ENCODE measurements around the gene GABARAPL1. TPM values are rescaled to one million over a fixed set of nuclear protein-coding genes. Genes with fewer than 3 reads are reported as not detected.

Gene GABARAPL1
- 4.4 and 6.0 TPM in 2 replicates for total RNA-seq (2013; cell fraction: nucleolus; rRNA removed)
- 2.1 and 3.2 TPM in 2 replicates for total RNA-seq (2014; rRNA removed)
- 2.0 and 2.4 TPM in 2 replicates for total RNA-seq (2014; rRNA removed; fragmentation: Illumina TruSeq; extraction: Trizol)
- 2.7 and 3.6 TPM in 2 replicates for total RNA-seq (2021)
- 7.2 TPM for polyA plus RNA-seq (2011; ENCODE audit: low read depth)
- 0.71 and 0.99 TPM in 2 replicates for polyA plus RNA-seq (2011; rRNA removed)
- polyA plus RNA-seq (2011; cell fraction: cytosol; rRNA removed): 0.28 and 0.69 TPM in 2 replicates
- polyA plus RNA-seq (2011; cell fraction: nucleus; rRNA removed): 0.86 and 0.99 TPM in 2 replicates
- 7.8 and 9.0 TPM in 2 replicates for polyA plus RNA-seq (2012)
- polyA plus RNA-seq (2014; fragmentation: Illumina TruSeq; extraction: Trizol): 3.1 and 11.1 TPM in 2 replicates
- under 1 TPM; 0.55 to 0.71 TPM for polyA plus RNA-seq (2014; fragmentation: Nextera tagmentation; extraction: Ambion mirVana)
- polyA plus RNA-seq (2014; rRNA removed): 3.7 and 4.8 TPM in 2 replicates
- polyA plus RNA-seq (2016; fragmentation: Nextera tagmentation; extraction: Ambion mirVana): under 1 TPM; 0.42 to 0.75 TPM
- polyA minus RNA-seq (2011; rRNA and poly(A)+ RNA removed): 0.29 and 0.67 TPM in 2 replicates
- polyA minus RNA-seq (2011; cell fraction: cytosol; rRNA and poly(A)+ RNA removed): 3.2 and 4.9 TPM in 2 replicates
- 0.57 and 0.85 TPM in 2 replicates for polyA minus RNA-seq (2011; cell fraction: nucleus; rRNA and poly(A)+ RNA removed)
- percentile 42 among the genes with signal in this experiment for Bru-seq, nascent RNA
- BruChase-seq, experiment 1, labeled RNA remaining after a 6-hour chase: percentile 38 among the genes with signal in this experiment
- BruChase-seq, experiment 2, labeled RNA remaining after a 2-hour chase: percentile 39 among the genes with signal in this experiment
- long read RNA-seq, experiment 1: 0 reads
- long read RNA-seq, experiment 2: 0 reads

GRCh38 chr12:10212739-10213131 lies at the start of gene GABARAPL1:
Gene GABARAPL1, plus strand, starts transcription at chr12:10212877. Its CDS starts 253 bp downstream, at chr12:10213130.
- H3K27ac ChIP-seq (ENCODE audit: control insufficient read depth, insufficient read depth): peak within 1 kb of the TSS; percentile 18
- no peak for FAIRE-seq
- TF ChIP-seq EP300 (IDR thresholded peaks at IDR 0.05; ENCODE audit: borderline replicate concordance in 1 of 2, control insufficient read depth in 1 of 2, low read depth in 2 of 2, low read length in 2 of 2) (no peak), CREM (IDR thresholded peaks at IDR 0.05; ENCODE audit: low read depth) (peak; percentile 67; the same call in 1 of the 2 replicates), MEF2B (IDR thresholded peaks at IDR 0.05; ENCODE audit: partially characterized antibody, poor library complexity, severe bottlenecking) (peak; percentile 12), CREB1 (IDR thresholded peaks at IDR 0.05; ENCODE audit: low read depth) (peak; percentile 90), NKRF (conservative IDR thresholded peaks at IDR 0.05) (no peak), ATF2 (IDR thresholded peaks at IDR 0.05; ENCODE audit: low read length) (0 out of 2 replicates have a peak, but pooled peaks have one; percentile 31)
- H3K4me3 ChIP-seq: peak within 1 kb of the TSS; percentile 57
- no peak for DNase-seq (ENCODE audit: low read depth, low spot score)
- peak; percentile 79 for ATAC-seq
- peaks cover 6% of the 10 kb centered on the region; the same call in 1 of the 2 replicates for H3K4me1 ChIP-seq (ENCODE audit: control insufficient read depth, insufficient read depth, low read length)
- POLR2A ChIA-PET: no interaction called here
- in situ Hi-C loops (cut with MboI): no loop called here
- SMC1A ChIA-PET (ENCODE audit: uncharacterized antibody, unreplicated experiment): no interaction called here
- no peaks in the 10 kb centered on the region for H3K36me3 ChIP-seq (ENCODE audit: control insufficient read depth in 2 of 2, insufficient read depth in 2 of 2, low read length in 1 of 2)
- peak within 1 kb of the TSS; percentile 83 for H2AFZ ChIP-seq (ENCODE audit: control insufficient read depth, low read depth, low read length)
- BruUV-seq (replicated peaks): no TSS peak
- no peaks in the 10 kb centered on the region for H3K9me3 ChIP-seq (replicated peaks; ENCODE audit: control insufficient read depth, insufficient read depth, low read length)
- no peaks in the 10 kb centered on the region for H4K20me1 ChIP-seq (ENCODE audit: control insufficient read depth, insufficient read depth)
- peaks cover 0 to 3% of the 10 kb centered on the region in 2 experiments; a peak in 2 of 4 replicates for H3K27me3 ChIP-seq (replicated peaks in 1 of 2; ENCODE audit: control insufficient read depth in 2 of 2, insufficient read depth in 2 of 2, low read length in 1 of 2)
- intact Hi-C loops (cut with micrococcal nuclease; ENCODE audit: unreplicated experiment): no loop called here
- peak within 1 kb of the TSS; percentile 97 for H3K4me2 ChIP-seq (ENCODE audit: control insufficient read depth, insufficient read depth)
- RAD21 ChIA-PET (ENCODE audit: unreplicated experiment): no interaction called here
- under 1% methylated on average over 35 of the region's 35 CpGs for WGBS (ENCODE audit: insufficient coverage, insufficient replicate concordance, low lambda C conversion rate, missing lambda C conversion rate)
- H3K9ac ChIP-seq (ENCODE audit: control insufficient read depth, insufficient read depth, low read length): peak within 1 kb of the TSS; percentile 60
- no peaks in the 10 kb centered on the region for H3K79me2 ChIP-seq (ENCODE audit: control insufficient read depth, insufficient read depth, low read length)
- CTCF ChIA-PET: interaction anchor here (1.0 kb wide), 1 partner anchor 60 kb away, joined by 3 read pairs; no protein-coding TSS in a partner anchor

Measured in GM12878 (cell line).